ENCODE measurements around the gene RTP5. TPM values are rescaled to one million over a fixed set of nuclear protein-coding genes. Genes with fewer than 3 reads are reported as not detected.

Gene RTP5
- total RNA-seq, 6 experiments from 2014 or later: not detected

GRCh38 chr2:241900251-241901017 lies 30.9 kb downstream of the RTP5 start:
- Mint-ChIP-seq H3K4me1 (ENCODE audit: low read depth) (no peaks in the 10 kb centered on the region), H3K27ac (no peak overlapping the region), H3K9me3 (peaks cover 9% of the 10 kb centered on the region; the same call in 1 of the 2 replicates), H3K4me3 (no peak overlapping the region), H3K36me3 (ENCODE audit: low read depth) (peaks cover 5% of the 10 kb centered on the region), H3K27me3 (ENCODE audit: insufficient read depth) (peaks cover 3% of the 10 kb centered on the region; the same call in 1 of the 2 replicates)
- DNase-seq: no peak
- TF ChIP-seq CTCF (IDR thresholded peaks at IDR 0.05): no peak

GRCh38 chr2:241901018-241901380 lies 31.5 kb downstream of the RTP5 start:
- Mint-ChIP-seq H3K4me1 (ENCODE audit: low read depth) (no peaks in the 10 kb centered on the region), H3K36me3 (ENCODE audit: low read depth) (peaks cover 5% of the 10 kb centered on the region), H3K27ac (no peak overlapping the region), H3K4me3 (no peak overlapping the region), H3K9me3 (peaks cover 9% of the 10 kb centered on the region; the same call in 1 of the 2 replicates), H3K27me3 (ENCODE audit: insufficient read depth) (peaks cover 3% of the 10 kb centered on the region; the same call in 1 of the 2 replicates)
- no peak for DNase-seq
- no peak for TF ChIP-seq CTCF (IDR thresholded peaks at IDR 0.05)

GRCh38 chr2:241901500-241902351 lies 32.2 kb downstream of the RTP5 start:
- DNase-seq: no peak

GRCh38 chr2:241902357-241902991 lies 32.9 kb downstream of the RTP5 start:
- H3K9me3 Mint-ChIP-seq: peaks cover 2% of the 10 kb centered on the region; the same call in 1 of the 2 replicates
- TF ChIP-seq CTCF (IDR thresholded peaks at IDR 0.05): no peak
- H3K36me3 Mint-ChIP-seq (ENCODE audit: low read depth): peaks cover 5% of the 10 kb centered on the region
- DNase-seq: no peak
- H3K27ac Mint-ChIP-seq: no peak overlapping the region
- H3K27me3 Mint-ChIP-seq (ENCODE audit: insufficient read depth): peaks cover 3% of the 10 kb centered on the region; the same call in 1 of the 2 replicates
- H3K4me3 Mint-ChIP-seq: no peak overlapping the region
- H3K4me1 Mint-ChIP-seq (ENCODE audit: low read depth): no peaks in the 10 kb centered on the region

More at GRCh38 chr2:241901500-241902351, 32.2 kb downstream of the RTP5 start:
- Mint-ChIP-seq H3K4me3 (no peak overlapping the region), H3K27me3 (ENCODE audit: insufficient read depth) (peaks cover 3% of the 10 kb centered on the region; the same call in 1 of the 2 replicates), H3K36me3 (ENCODE audit: low read depth) (peaks cover 5% of the 10 kb centered on the region), H3K9me3 (peaks cover 9% of the 10 kb centered on the region; the same call in 1 of the 2 replicates), H3K27ac (no peak overlapping the region), H3K4me1 (ENCODE audit: low read depth) (no peaks in the 10 kb centered on the region)
- TF ChIP-seq CTCF (IDR thresholded peaks at IDR 0.05): no peak

Data from HFFc6 (cell line).